SK-N-MC (cell line): ENCODE measurements around the gene BNIP3.

Experiments
- EZH2 ChIP-seq: fragments of 200-600 bp; sonication (generic); IDR thresholded peaks from one replicate; pipeline ENCODE4 v1.6.1; 2017; ENCODE audit warnings: antibody characterized with exemption
- FOXP2 ChIP-seq: optimal IDR thresholded peaks from 2 replicates; pipeline ENCODE3; 2011; ENCODE audit warnings: mild to moderate bottlenecking, moderate library complexity; ENCODE audit not compliant: insufficient read depth; ENCODE audit errors: extremely low read length, control extremely low read depth
- POLR2AphosphoS5 ChIP-seq: IDR thresholded peaks from 2 replicates; pipeline ENCODE4 v1.6.1; 2012; ENCODE audit warnings: mild to moderate bottlenecking, low read depth, low read length, borderline replicate concordance

GRCh38 chr10:131972474-131973071 is 9.2 kb downstream of the BNIP3 start:
- TF ChIP-seq POLR2AphosphoS5 (no peak), EZH2 (no peak), FOXP2 (no peak)
